ENCODE measurements around the gene SYS1.

GRCh38 chr20:45400346-45401031, 37.5 kb downstream of the SYS1 start:
- TF ChIP-seq, protein P1, sequence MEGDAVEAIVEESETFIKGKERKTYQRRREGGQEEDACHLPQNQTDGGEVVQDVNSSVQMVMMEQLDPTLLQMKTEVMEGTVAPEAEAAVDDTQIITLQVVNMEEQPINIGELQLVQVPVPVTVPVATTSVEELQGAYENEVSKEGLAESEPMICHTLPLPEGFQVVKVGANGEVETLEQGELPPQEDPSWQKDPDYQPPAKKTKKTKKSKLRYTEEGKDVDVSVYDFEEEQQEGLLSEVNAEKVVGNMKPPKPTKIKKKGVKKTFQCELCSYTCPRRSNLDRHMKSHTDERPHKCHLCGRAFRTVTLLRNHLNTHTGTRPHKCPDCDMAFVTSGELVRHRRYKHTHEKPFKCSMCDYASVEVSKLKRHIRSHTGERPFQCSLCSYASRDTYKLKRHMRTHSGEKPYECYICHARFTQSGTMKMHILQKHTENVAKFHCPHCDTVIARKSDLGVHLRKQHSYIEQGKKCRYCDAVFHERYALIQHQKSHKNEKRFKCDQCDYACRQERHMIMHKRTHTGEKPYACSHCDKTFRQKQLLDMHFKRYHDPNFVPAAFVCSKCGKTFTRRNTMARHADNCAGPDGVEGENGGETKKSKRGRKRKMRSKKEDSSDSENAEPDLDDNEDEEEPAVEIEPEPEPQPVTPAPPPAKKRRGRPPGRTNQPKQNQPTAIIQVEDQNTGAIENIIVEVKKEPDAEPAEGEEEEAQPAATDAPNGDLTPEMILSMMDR (IDR thresholded peaks at IDR 0.05; ENCODE audit: low read depth, low read length, poor library complexity, severe bottlenecking), result no peak
- no peak for TF ChIP-seq EZH2phosphoT487 (IDR thresholded peaks at IDR 0.05; ENCODE audit: borderline replicate concordance, low read length)
